GM18499 (cell line): ENCODE measurements around the gene MAMDC4.
"Not testable (repeated sequence)": the region's sequence is repeated elsewhere in the genome, so short reads cannot be mapped to it uniquely, and the experiment has no call there.

Source experiments
- ATAC-seq: cut with Tn5 transposase; IDR thresholded peaks from one replicate; pipeline ENCODE4 v1.9.1; 2021; ENCODE audit warnings: moderate number of reproducible peaks; ENCODE audit not compliant: insufficient read depth, unreplicated experiment

MAMDC4 gene

GRCh38 chr9:136851941-136852663 lies at the start of gene MAMDC4:
TSS of gene MAMDC4 (plus strand) at chr9:136852346. CDS start at chr9:136852417, 71 bp downstream.
- ATAC-seq = no peak

- ATAC-seq = not testable (repeated sequence)
Observed at GRCh38 chr9:136803009-136803550, 49.1 kb upstream of the MAMDC4 start.

- ATAC-seq = no peak
Observed at GRCh38 chr9:136803551-136804508, 48.3 kb upstream of the MAMDC4 start.

- no peak for ATAC-seq
Observed at GRCh38 chr9:136804509-136805206, 47.5 kb upstream of the MAMDC4 start.

GRCh38 chr9:136805207-136805740 lies 46.9 kb upstream of the MAMDC4 start:
- no peak for ATAC-seq

- no peak for ATAC-seq
Observed at GRCh38 chr9:136806067-136806466, 46.1 kb upstream of the MAMDC4 start.

GRCh38 chr9:136806631-136807201 lies 45.4 kb upstream of the MAMDC4 start:
- no peak for ATAC-seq

GRCh38 chr9:136807281-136808074 lies 44.7 kb upstream of the MAMDC4 start, which contains the start of gene RABL6:
TSS of gene RABL6 (plus strand) at chr9:136807948. CDS start at chr9:136808197, 249 bp downstream.
- no peak for ATAC-seq

GRCh38 chr9:136808075-136808805 lies 43.9 kb upstream of the MAMDC4 start:
- no peak for ATAC-seq

GRCh38 chr9:136808806-136809158 lies 43.4 kb upstream of the MAMDC4 start:
- no peak for ATAC-seq

GRCh38 chr9:136814725-136815421 lies 37.3 kb upstream of the MAMDC4 start:
- no peak for ATAC-seq

- no peak for ATAC-seq
Observed at GRCh38 chr9:136815422-136815782, 36.7 kb upstream of the MAMDC4 start.

GRCh38 chr9:136820971-136821825 lies 30.9 kb upstream of the MAMDC4 start:
- ATAC-seq = no peak

GRCh38 chr9:136821826-136822544 lies 30.2 kb upstream of the MAMDC4 start:
- ATAC-seq = no peak

- ATAC-seq = no peak
Observed at GRCh38 chr9:136823136-136824046, 28.8 kb upstream of the MAMDC4 start.
